ENCODE data around the gene NCAM2. TPM values are rescaled to one million over a fixed set of nuclear protein-coding genes. Genes with fewer than 3 reads are reported as not detected.
A peak's percentile ranks its signal among the peaks of the same experiment; 100 is the strongest.

NCAM2 gene
- total and polyA plus RNA-seq, 11 donors, result 0.19 to 4.3 (median 2.9) TPM

DNA sequence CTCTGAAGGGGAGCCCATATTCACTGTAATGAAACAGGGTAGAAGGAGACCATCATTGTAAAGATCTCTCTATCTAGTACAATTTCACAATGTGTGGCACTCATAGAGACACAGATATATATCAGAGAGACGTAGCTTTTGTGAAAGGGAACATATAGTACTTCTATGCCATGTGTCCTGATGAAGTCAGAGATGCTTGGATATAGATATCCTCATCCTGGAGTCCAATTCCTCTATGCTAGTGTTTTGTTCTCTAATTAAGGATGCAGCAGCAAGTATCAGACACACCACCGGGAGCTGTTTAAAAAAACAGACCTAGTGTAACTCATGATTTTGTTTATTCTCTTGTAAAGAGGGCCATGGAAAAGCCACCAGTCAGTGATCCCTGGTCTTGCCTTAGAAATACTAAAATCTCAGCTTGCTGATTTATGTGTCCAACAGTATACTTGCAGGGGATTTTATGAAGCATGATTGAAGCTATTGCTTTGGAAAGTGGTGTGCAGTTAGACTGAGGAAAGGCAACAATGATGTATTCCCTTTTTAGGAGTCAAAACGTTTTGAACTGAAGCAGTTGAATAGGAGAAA lies 2.5 kb downstream of the NCAM2 start:
- ATAC-seq, result no peak
- peaks cover 0 to 24% (median 9%) of the 10 kb centered on the region in 9 donors for H3K27me3 ChIP-seq

DNA sequence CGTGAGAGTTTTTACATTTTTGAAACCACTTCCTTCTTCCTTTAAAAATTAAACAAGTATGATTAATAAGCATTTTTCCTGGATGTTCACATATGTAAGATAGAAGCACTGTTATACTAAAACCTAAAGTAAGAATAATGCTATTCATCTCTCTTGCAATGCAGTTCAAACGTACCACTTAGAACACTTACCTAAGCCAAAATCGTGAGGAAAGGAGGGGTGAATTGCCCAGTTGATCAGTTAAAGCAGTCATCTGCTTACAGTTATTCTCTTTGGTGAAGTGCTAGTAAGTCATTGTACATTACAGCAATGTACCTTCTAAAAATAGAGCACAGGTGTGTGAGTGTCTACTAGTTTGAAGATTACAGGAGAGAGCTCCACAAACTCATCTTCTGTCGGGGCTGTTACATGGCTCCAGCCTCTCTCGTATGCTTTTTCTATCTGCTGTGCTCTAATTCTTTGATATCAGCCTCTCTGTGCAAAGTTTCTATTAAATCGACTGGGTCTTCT lies 3.4 kb downstream of the NCAM2 start:
- ATAC-seq (no peak), DNase-seq (no peak)
- H3K27me3 ChIP-seq, result peaks cover 0 to 23% (median 9%) of the 10 kb centered on the region in 9 donors
- H3K4me1 ChIP-seq, result peaks cover 0 to 24% (median 6%) of the 10 kb centered on the region in 12 donors
- TF ChIP-seq POLR2A (IDR thresholded peaks at IDR 0.05), result no peak
- TF ChIP-seq, protein P1, sequence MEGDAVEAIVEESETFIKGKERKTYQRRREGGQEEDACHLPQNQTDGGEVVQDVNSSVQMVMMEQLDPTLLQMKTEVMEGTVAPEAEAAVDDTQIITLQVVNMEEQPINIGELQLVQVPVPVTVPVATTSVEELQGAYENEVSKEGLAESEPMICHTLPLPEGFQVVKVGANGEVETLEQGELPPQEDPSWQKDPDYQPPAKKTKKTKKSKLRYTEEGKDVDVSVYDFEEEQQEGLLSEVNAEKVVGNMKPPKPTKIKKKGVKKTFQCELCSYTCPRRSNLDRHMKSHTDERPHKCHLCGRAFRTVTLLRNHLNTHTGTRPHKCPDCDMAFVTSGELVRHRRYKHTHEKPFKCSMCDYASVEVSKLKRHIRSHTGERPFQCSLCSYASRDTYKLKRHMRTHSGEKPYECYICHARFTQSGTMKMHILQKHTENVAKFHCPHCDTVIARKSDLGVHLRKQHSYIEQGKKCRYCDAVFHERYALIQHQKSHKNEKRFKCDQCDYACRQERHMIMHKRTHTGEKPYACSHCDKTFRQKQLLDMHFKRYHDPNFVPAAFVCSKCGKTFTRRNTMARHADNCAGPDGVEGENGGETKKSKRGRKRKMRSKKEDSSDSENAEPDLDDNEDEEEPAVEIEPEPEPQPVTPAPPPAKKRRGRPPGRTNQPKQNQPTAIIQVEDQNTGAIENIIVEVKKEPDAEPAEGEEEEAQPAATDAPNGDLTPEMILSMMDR (IDR thresholded peaks at IDR 0.05), result no peak
- intact Hi-C loops (cut with DNase I), result loop anchor here in 8 of 10 donors (5.0 to 10.0 kb wide), 3 partner anchors 101 to 1793 kb away; no protein-coding TSS in a partner anchor
- H3K36me3 ChIP-seq, result no peaks in the 10 kb centered on the region
- no peaks in the 10 kb centered on the region for H3K9me3 ChIP-seq
- H3K27ac ChIP-seq, result peak overlapping the region in 2 of 12 donors; percentile 38 to 40
- 62 to 70% (median 64%) methylated on average over 6 of the region's 6 CpGs for WGBS, 4 donors
- peak overlapping the region in 5 of 12 donors; percentile 3 to 32 (median 10) for H3K4me3 ChIP-seq

More for the DNA sequence above, 2.5 kb downstream of the NCAM2 start:
- no peak for TF ChIP-seq POLR2A (IDR thresholded peaks at IDR 0.05)
- TF ChIP-seq, protein P1 (IDR thresholded peaks at IDR 0.05), result no peak
- intact Hi-C loops (cut with DNase I), result loop anchor here in 8 of 10 donors (5.0 to 10.0 kb wide), 3 partner anchors 102 to 1794 kb away; no protein-coding TSS in a partner anchor
- Histone ChIP-seq H3K4me3 (peak overlapping the region in 3 of 12 donors; percentile 9 to 64 (median 61)), H3K9me3 (no peaks in the 10 kb centered on the region), H3K27ac (peak overlapping the region in 1 of 12 donors; percentile 14), H3K36me3 (no peaks in the 10 kb centered on the region), H3K4me1 (peaks cover 0 to 24% (median 6%) of the 10 kb centered on the region in 12 donors)
- DNase-seq, result no peak
- WGBS, 4 donors, result 41 to 52% (median 44%) methylated on average over 3 of the region's 3 CpGs

DNA sequence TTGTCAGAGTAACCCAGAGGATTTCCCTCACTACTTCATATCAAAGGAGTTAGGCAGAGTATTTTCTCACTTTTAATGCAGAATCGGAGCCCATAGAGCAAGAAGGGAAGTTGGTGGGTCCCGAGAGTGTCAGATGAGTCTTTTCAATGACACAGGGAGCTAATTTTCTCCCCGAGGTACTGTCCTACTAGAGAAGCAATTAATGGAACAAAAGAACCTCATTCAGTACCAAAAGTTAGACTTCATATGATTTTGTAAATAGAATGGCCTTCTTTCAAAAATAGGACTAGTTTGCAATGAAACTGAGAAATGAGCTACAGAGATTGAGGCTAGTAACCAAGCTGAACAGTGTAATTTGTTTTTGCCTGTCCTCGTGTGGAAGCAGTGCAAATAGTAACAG lies 3.9 kb downstream of the NCAM2 start:
- intact Hi-C loops (cut with DNase I), result loop anchor here in 8 of 10 donors (5.0 to 10.0 kb wide), 3 partner anchors 100 to 1793 kb away; no protein-coding TSS in a partner anchor
- H3K27ac ChIP-seq, result peak overlapping the region in 3 of 12 donors; percentile 9 to 40 (median 24)

More for the DNA sequence above, 3.9 kb downstream of the NCAM2 start:
- WGBS, 4 donors, result 43 to 49% (median 45%) methylated on average over 4 of the region's 4 CpGs
- ATAC-seq, result no peak
- TF ChIP-seq, protein P1 (IDR thresholded peaks at IDR 0.05), result no peak
- TF ChIP-seq POLR2A (IDR thresholded peaks at IDR 0.05), result no peak
- Histone ChIP-seq H3K4me1 (peaks cover 0 to 22% (median 6%) of the 10 kb centered on the region in 12 donors), H3K27me3 (peaks cover 0 to 17% (median 7%) of the 10 kb centered on the region in 9 donors), H3K9me3 (no peaks in the 10 kb centered on the region), H3K4me3 (peak overlapping the region in 6 of 12 donors; percentile 3 to 32 (median 16)), H3K36me3 (no peaks in the 10 kb centered on the region)
- DNase-seq, result no peak

Measured in heart left ventricle (tissue), 16 donors.